Fibroblast of lung (primary cell): ENCODE measurements around the gene CTNND2. TPM values are rescaled to one million over a fixed set of nuclear protein-coding genes. Genes with fewer than 3 reads are reported as not detected.

Source experiments
- DNase-seq, 2 donors: peaks; one replicate each; pipeline versions ENCODE4 v3.0.0 to v3.0.0-alpha.2; 2010; ENCODE audit warnings: low read depth in 2 of 2
- H2AFZ ChIP-seq: 2 replicates; pipeline ENCODE4 v1.5.1; 2012; ENCODE audit warnings: low read length, control low read depth, inconsistent platforms
- H3K27ac ChIP-seq: 2 replicates; pipeline ENCODE4 v1.5.1; 2011; ENCODE audit warnings: low read length, control low read depth; ENCODE audit not compliant: insufficient read depth
- H3K27me3 ChIP-seq: 2 replicates; pipeline ENCODE4 v1.5.1; 2011; ENCODE audit warnings: mild to moderate bottlenecking, low read length; ENCODE audit not compliant: control insufficient read depth, insufficient read depth
- H3K36me3 ChIP-seq: 2 replicates; pipeline ENCODE4 v1.5.1; 2011; ENCODE audit warnings: low read length; ENCODE audit not compliant: control insufficient read depth, insufficient read depth
- H3K4me1 ChIP-seq: 2 replicates; pipeline ENCODE4 v1.5.1; 2011; ENCODE audit warnings: low read length; ENCODE audit not compliant: control insufficient read depth, insufficient read depth; ENCODE audit errors: extremely low read depth
- H3K4me2 ChIP-seq: 2 replicates; pipeline ENCODE4 v1.5.1; 2011; ENCODE audit warnings: low read length, control low read depth; ENCODE audit not compliant: insufficient read depth; ENCODE audit errors: extremely low read depth
- H3K4me3 ChIP-seq, 4 experiments: fragments of 200-600 bp in 1 of 4; sonication (generic) in 1 of 4; replicated peaks in 1 of 4; 2 replicates each; pipeline ENCODE4 v1.5.1; 2011 to 2016; ENCODE audit warnings: low read length in 4 of 4, low read depth in 3 of 4, mild to moderate bottlenecking in 3 of 4, control low read depth in 2 of 4, inconsistent platforms in 1 of 4, mixed read lengths in 1 of 4; ENCODE audit not compliant: insufficient read depth in 1 of 4; ENCODE audit errors: control extremely low read depth in 1 of 4
- H3K79me2 ChIP-seq: 2 replicates; pipeline ENCODE4 v1.5.1; 2012; ENCODE audit warnings: mild to moderate bottlenecking, low read length, inconsistent platforms; ENCODE audit not compliant: control insufficient read depth, insufficient read depth
- H3K9ac ChIP-seq: 2 replicates; pipeline ENCODE4 v1.5.1; 2011; ENCODE audit warnings: mild to moderate bottlenecking, low read length, control low read depth; ENCODE audit not compliant: insufficient read depth
- H3K9me3 ChIP-seq: 2 replicates; pipeline ENCODE4 v1.5.1; 2012; ENCODE audit warnings: low read depth, low read length; ENCODE audit not compliant: control insufficient read depth, insufficient read depth
- H4K20me1 ChIP-seq: 2 replicates; pipeline ENCODE4 v1.5.1; 2011; ENCODE audit warnings: low read length; ENCODE audit not compliant: control insufficient read depth, insufficient read depth; ENCODE audit errors: extremely low read depth
- CTCF ChIP-seq, 2 donors: IDR thresholded peaks in 1 of 2; conservative IDR thresholded peaks in 1 of 2; 1 replicate in 1 of 2; 2 replicates in 1 of 2; pipeline ENCODE4 v1.5.1; 2011 to 2012; ENCODE audit warnings: low read length in 2 of 2, control low read depth in 1 of 2, inconsistent platforms in 1 of 2, low read depth in 1 of 2, mild to moderate bottlenecking in 1 of 2
- EZH2 ChIP-seq: IDR thresholded peaks from 2 replicates; pipeline ENCODE4 v1.5.1; 2012; ENCODE audit warnings: low read length, control low read depth, mild to moderate bottlenecking; ENCODE audit errors: missing control alignments
- polyA plus RNA-seq, 2 donors: library from polyadenylated mRNA; depleted of rRNA in 1 of 2; stranded (reverse) in 1 of 2; unstranded in 1 of 2; fragments of >200 nt; gene quantifications; 2 replicates each; pipeline ENCODE4 v1.2.1, GENCODE V29; 2011 to 2012; ENCODE audit warnings: missing spikeins in 1 of 2
- total RNA-seq: library from RNA; depleted of rRNA; stranded (reverse); fragments of >200 nt; gene quantifications from 2 replicates; pipeline ENCODE4 v1.2.1, GENCODE V29; 2014

Gene CTNND2
- total and polyA plus RNA-seq, 2 donors (not counting 1 experiment from before 2014, with no cell fraction given): not detected

- TF ChIP-seq CTCF (conservative IDR thresholded peaks at IDR 0.05 in 1 of 2, IDR thresholded peaks at IDR 0.05 in 1 of 2; ENCODE audit: low read depth in 1 of 2, low read length in 2 of 2): no peak
- TF ChIP-seq EZH2: no peak
- Histone ChIP-seq H3K27me3 (no peaks in the 10 kb centered on the region), H3K4me1 (no peaks in the 10 kb centered on the region), H3K4me2 (no peak overlapping the region), H3K9me3 (no peaks in the 10 kb centered on the region), H3K9ac (no peak overlapping the region), H4K20me1 (no peaks in the 10 kb centered on the region), H2AFZ (no peak overlapping the region), H3K27ac (no peak overlapping the region), H3K79me2 (no peaks in the 10 kb centered on the region), H3K36me3 (no peaks in the 10 kb centered on the region), H3K4me3 (no peak overlapping the region)
- no peak for DNase-seq
These were observed 601.6 kb downstream of the CTNND2 start for GRCh38 chr5:11302663-11303062.

- TF ChIP-seq EZH2 (no peak), CTCF (conservative IDR thresholded peaks at IDR 0.05 in 1 of 2, IDR thresholded peaks at IDR 0.05 in 1 of 2; ENCODE audit: low read depth in 1 of 2, low read length in 2 of 2) (no peak)
- no peaks in the 10 kb centered on the region for H4K20me1 ChIP-seq
- no peaks in the 10 kb centered on the region for H3K79me2 ChIP-seq
- H3K27ac ChIP-seq: no peak overlapping the region
- H3K4me1 ChIP-seq: no peaks in the 10 kb centered on the region
- no peak overlapping the region for H3K4me3 ChIP-seq
- H3K27me3 ChIP-seq: no peaks in the 10 kb centered on the region
- H2AFZ ChIP-seq: no peak overlapping the region
- no peaks in the 10 kb centered on the region for H3K9me3 ChIP-seq
- no peak overlapping the region for H3K9ac ChIP-seq
- DNase-seq: no peak
- H3K4me2 ChIP-seq: no peak overlapping the region
- no peaks in the 10 kb centered on the region for H3K36me3 ChIP-seq
These were observed 603.1 kb downstream of the CTNND2 start for GRCh38 chr5:11301171-11301570.

GRCh38 chr5:11300736-11301135 is 603.5 kb downstream of the CTNND2 start:
- Histone ChIP-seq H3K27ac (no peak overlapping the region), H3K9me3 (no peaks in the 10 kb centered on the region), H3K4me2 (no peak overlapping the region), H3K4me1 (no peaks in the 10 kb centered on the region), H3K27me3 (no peaks in the 10 kb centered on the region), H3K9ac (no peak overlapping the region), H3K36me3 (no peaks in the 10 kb centered on the region), H4K20me1 (no peaks in the 10 kb centered on the region), H2AFZ (no peak overlapping the region), H3K4me3 (no peak overlapping the region), H3K79me2 (no peaks in the 10 kb centered on the region)
- no peak for TF ChIP-seq EZH2
- no peak for TF ChIP-seq CTCF (conservative IDR thresholded peaks at IDR 0.05 in 1 of 2, IDR thresholded peaks at IDR 0.05 in 1 of 2; ENCODE audit: low read depth in 1 of 2, low read length in 2 of 2)
- DNase-seq: no peak
